Epidermal melanocyte (primary cell): ENCODE results near the gene PDE1A.

Experiments used
- DNase-seq: peaks from one replicate; pipeline ENCODE4 v3.0.0; 2011; ENCODE audit warnings: low spot score; ENCODE audit not compliant: insufficient read length

The PDE1A gene

GRCh38 chr2:182208421-182208820 lies 218.4 kb downstream of the PDE1A start:
- no peak for DNase-seq

GRCh38 chr2:182207049-182207746 lies 219.6 kb downstream of the PDE1A start:
- no peak for DNase-seq

GRCh38 chr2:182197529-182197928 lies 229.3 kb downstream of the PDE1A start:
- no peak for DNase-seq

- DNase-seq: no peak
Observed at GRCh38 chr2:182193291-182193690, 233.5 kb downstream of the PDE1A start.

- DNase-seq: no peak
Observed at GRCh38 chr2:182191061-182191460, 235.8 kb downstream of the PDE1A start.

GRCh38 chr2:182187130-182187529 lies 239.7 kb downstream of the PDE1A start:
- DNase-seq: no peak

- DNase-seq: no peak
Observed at GRCh38 chr2:182186132-182186735, 240.6 kb downstream of the PDE1A start.

- no peak for DNase-seq
Observed at GRCh38 chr2:182182436-182182835, 244.4 kb downstream of the PDE1A start.

GRCh38 chr2:182181381-182181780 lies 245.5 kb downstream of the PDE1A start:
- no peak for DNase-seq

- DNase-seq: no peak
Observed at GRCh38 chr2:182179176-182179575, 247.7 kb downstream of the PDE1A start.

- DNase-seq: no peak
Observed at GRCh38 chr2:182173944-182174622, 252.8 kb downstream of the PDE1A start.

- no peak for DNase-seq
Observed at GRCh38 chr2:182170341-182170740, 256.5 kb downstream of the PDE1A start.

GRCh38 chr2:182167882-182168281 lies 259.0 kb downstream of the PDE1A start:
- DNase-seq: no peak

GRCh38 chr2:182166841-182167240 lies 260.0 kb downstream of the PDE1A start:
- no peak for DNase-seq

GRCh38 chr2:182166406-182166805 lies 260.4 kb downstream of the PDE1A start:
- no peak for DNase-seq

GRCh38 chr2:182165202-182165601 lies 261.6 kb downstream of the PDE1A start:
- no peak for DNase-seq

GRCh38 chr2:182164686-182165085 lies 262.1 kb downstream of the PDE1A start:
- DNase-seq: no peak

GRCh38 chr2:182163878-182164277 lies 263.0 kb downstream of the PDE1A start:
- no peak for DNase-seq

GRCh38 chr2:182148344-182148743 lies 278.5 kb downstream of the PDE1A start:
- DNase-seq: no peak

- DNase-seq: no peak
Observed at GRCh38 chr2:182144776-182145165, 282.1 kb downstream of the PDE1A start.

GRCh38 chr2:182144041-182144775 lies 282.6 kb downstream of the PDE1A start:
- no peak for DNase-seq

GRCh38 chr2:182142062-182142461 lies 284.8 kb downstream of the PDE1A start:
- DNase-seq: no peak
